Right hindlimb (tissue), 1 donor: ENCODE results near the gene LALBA.
"Not testable (repeated sequence)": the region's sequence is repeated elsewhere in the genome, so short reads cannot be mapped to it uniquely, and the experiment has no call there.

Experiments
- DNase-seq: peaks from one replicate; pipeline ENCODE4 v3.0.0-alpha.2; 2018

The LALBA gene

DNA sequence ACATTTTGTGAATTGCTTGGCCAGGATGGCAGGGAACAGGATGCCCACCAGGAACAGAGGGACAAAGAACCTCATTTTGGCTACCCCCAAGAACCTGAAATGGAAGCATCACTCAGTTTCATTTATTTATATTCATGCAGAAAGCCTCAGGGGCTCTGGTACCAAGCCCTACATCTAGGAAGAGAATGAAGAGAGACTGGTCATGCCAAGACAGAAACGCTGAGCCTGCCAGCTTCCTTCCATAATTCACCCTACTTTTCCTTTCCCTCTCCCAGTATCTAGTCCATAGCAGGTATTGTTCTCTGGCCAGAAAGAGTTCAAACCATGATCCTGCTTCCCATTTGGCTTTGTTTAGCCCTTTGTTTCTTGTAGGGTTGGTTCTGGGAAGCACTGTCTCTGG is at the start of gene LALBA:
Gene LALBA, minus strand, starts transcription at position 101 of the 400 bp plus-strand sequence. Its CDS starts 26 bp downstream, at position 75.
- DNase-seq = no peak

GRCh38 chr12:48618541-48618940 is 48.7 kb upstream of the LALBA start:
- peak; percentile 70 for DNase-seq

- no peak for DNase-seq
These were observed 45.8 kb upstream of the LALBA start for GRCh38 chr12:48615681-48616080.

GRCh38 chr12:48613321-48613720 is 43.5 kb upstream of the LALBA start:
- DNase-seq = no peak

DNA sequence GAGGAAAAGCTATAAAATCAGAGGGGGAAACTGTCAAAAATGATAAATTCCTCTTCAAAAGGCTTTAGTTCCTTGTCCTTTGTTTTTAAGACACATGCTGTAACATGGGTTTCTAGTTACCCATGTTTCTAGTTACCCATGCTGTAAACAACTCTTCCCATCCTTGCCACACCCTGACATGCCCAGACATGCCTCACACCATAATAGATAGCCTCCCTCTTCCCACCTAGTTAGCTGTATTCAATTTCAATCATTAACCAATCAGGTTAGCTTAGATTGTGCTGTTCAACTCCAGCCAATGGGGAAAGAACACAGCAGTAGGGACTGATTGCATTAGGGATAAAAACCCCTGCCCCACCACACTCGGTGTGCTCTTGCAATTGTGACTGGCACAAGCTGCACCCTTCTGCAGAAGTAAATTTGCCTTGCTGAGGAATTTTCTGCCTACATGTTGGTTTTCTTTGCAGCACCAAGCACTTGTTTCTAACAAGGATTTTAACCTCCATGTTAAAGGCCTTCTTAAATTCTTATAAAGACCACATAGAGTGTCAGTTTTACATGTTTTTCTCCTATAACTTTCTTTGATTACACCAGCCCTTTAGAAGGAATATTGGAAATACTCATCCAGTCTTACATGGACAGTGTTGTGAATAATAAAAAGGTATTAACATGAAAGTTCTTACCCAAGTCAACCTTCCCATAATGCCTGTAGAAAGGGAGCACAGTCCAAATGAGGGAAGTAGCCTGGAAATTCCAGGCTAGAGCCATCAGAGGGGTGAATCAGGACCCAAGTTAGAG is 32.5 kb upstream of the LALBA start:
- no peak for DNase-seq

GRCh38 chr12:48601013-48601756 is 31.3 kb upstream of the LALBA start:
- DNase-seq = no peak

DNA sequence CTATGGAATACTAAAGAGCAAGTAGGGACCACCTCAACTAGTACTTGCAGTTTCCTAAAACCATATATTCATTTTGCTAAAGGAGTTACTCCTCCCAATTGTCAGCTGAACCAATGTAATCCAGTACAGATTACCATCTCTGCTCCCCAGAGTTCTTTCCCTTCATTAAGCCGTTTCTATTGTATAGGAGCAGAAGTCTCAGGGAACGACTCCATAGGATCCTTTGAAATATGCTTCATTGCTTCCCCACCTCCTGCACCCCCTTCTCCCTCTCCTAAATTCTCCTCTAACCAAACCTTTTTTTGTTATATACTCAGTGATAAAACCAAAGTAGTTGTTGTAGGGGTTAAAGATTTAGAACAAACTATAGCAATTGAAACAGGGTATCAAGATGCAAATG is 30.7 kb upstream of the LALBA start:
- DNase-seq = no peak

DNA sequence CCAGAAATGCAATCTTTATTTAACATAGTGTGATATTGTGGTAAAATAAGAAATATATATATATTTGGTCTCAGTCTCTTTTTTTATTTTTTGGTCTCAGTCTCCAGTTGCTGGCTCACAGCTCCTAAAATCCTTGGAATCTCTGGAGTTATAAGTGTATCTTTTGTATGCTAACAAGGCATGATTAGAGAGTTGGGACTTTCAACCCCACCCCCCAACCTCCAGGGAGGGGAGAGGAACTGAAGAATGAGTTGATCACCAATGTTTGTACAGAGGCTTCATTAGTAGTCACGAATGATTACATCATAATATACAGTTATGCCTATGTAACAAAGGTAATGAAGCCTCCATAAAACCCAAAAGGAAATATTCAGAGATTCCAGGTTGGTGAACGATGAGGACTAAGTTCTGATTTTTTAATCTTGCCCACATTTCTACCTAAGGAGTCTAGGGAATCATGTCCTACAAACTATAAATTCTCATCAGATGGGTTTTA is 22.8 kb upstream of the LALBA start:
- DNase-seq = no peak

DNA sequence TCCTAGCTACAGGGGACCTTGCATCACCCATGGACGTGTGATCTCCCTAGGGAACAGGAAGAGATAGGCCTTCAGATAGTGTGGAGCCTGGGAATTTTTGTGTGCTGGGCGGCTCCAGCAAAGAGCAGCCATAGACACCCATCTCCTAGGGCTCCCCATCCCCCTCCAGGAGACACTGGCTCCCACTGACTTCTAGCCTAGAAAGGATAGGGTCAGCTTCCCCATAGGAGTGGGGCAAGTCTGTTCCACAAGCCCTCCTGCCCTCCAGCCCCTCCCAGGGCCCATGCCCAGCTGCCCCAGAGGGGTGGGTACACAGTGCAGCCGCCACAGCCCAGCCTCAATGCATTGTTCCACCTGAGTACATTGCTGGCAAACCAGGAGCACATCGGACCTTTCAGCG is 16.5 kb upstream of the LALBA start:
- DNase-seq = no peak

GRCh38 chr12:48583728-48584127 is 13.9 kb upstream of the LALBA start:
- DNase-seq = no peak

GRCh38 chr12:48580831-48581230 is 11.0 kb upstream of the LALBA start:
- no peak for DNase-seq

GRCh38 chr12:48572326-48572725 is 2.5 kb upstream of the LALBA start:
- no peak for DNase-seq

DNA sequence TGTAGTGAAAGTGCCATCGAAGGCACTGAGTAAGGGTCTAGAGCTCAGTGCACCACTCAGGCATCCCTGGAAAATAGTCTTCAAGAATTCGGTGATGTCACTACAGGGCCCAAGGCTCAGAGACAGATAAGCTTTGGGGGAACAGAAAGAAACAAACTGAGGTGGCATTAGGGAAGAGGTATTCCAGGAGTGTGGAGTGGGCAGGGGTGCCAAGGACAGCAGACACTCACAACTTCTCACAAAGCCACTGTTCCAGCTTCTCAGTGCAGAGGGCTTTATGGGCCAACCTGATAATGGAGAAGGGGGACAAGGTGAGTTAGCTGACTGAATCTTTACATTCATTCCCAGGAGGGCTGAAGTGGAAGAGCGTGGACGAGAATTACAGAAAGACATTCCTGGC is 2.1 kb downstream of the LALBA start:
- no peak for DNase-seq

GRCh38 chr12:48557919-48558318 is 11.9 kb downstream of the LALBA start:
- no peak for DNase-seq

DNA sequence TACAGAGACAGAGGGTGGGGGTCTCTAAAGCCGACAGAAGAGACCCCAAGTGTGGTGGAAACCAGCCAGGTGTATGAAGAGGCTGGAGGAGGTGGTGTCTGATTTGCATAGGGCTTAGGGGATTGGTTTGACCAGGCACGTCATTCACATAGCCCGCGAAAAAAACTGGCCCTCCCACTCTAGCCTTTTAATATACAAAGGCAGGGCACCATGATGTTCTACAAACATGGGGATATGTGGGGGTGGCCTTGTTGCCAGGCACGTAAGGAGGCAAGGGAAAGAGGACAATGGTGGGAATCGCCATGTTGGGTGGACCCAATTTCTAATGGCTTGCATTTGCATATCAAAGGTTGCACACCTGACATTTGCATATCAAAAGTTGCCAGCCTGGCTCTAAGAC is 13.2 kb downstream of the LALBA start:
- no peak for DNase-seq

DNA sequence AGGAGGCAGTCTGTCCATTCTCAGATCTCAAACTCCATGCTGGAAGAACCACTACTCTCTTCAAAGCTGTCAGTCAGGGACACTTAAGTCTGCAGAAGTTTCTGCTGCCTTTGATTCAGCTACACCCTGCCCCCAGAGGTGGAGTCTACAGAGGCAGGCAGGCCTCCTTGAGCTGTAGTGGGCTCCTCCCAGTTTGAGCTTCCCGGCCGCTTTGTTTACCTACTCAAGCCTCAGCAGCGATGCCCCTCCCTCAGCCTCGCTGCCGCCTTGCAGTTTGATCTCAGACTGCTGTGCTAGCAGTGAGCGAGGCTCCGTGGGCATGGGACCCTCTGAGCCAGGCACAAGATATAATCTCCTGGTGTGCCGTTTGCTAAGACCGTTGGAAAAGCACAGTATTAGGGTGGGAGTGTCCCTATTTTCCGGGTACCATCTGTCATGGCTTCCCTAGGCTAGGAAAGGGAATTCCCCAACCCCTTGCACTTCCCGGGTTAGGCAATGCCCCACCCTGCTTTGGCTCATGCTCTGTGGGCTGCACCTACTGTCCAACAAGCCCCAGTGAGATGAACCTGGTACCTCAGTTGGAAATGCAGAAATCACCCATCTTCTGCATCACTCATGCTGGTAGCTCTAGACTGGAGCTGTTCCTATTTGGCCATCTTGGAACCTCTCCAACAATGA is 16.0 kb downstream of the LALBA start:
- not testable (repeated sequence) for DNase-seq

- not testable (repeated sequence) for DNase-seq
These were observed 18.2 kb downstream of the LALBA start for GRCh38 chr12:48551636-48552035.

DNA sequence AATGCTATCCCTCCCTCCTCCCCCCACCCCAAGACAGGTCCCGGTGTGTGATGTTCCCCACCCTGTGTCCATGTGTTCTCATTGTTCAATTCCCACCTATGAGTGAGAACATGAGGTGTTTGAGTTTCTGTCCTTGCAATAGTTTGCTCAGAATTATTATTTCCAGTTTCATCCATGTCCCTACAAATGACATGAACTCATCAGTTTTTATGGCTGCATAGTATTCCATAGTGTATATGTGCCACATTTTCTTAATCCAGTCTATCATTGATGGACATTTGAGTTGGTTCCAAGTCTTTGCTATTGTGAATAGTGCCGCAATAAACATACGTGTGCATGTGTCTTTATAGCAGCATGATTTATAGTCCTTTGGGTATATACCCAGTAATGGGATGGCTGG is 22.8 kb downstream of the LALBA start:
- not testable (repeated sequence) for DNase-seq

GRCh38 chr12:48545833-48546469 is 23.9 kb downstream of the LALBA start:
- DNase-seq = no peak

DNA sequence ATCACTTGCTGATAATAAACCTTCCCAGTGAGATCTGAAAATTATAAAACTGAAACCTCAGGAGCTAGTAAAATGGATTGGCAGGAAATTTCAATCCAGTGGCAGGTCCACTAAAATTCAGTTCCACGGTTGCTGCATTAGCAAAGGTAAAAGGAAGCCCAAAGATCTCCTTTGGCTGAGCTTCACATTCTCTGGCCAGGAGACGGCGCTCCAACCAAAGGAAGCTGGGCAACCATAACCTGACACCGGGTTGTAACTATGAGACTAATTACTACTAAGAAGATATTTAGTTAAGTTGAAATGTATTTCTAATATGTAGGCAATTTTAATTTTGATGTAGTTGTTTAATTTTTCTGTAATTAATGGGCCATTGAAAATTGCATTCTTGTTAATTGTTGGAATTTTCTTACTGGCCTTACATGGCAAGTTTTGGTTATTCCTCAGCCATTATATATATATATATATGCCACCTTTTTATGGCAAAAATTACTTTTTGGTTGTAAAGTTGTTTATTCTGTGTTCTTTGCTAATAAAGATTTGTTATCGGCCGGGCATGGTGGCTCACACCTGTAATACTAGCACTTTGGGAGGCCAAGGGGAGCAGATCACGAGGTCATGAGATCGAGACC is 27.4 kb downstream of the LALBA start:
- DNase-seq = no peak

DNA sequence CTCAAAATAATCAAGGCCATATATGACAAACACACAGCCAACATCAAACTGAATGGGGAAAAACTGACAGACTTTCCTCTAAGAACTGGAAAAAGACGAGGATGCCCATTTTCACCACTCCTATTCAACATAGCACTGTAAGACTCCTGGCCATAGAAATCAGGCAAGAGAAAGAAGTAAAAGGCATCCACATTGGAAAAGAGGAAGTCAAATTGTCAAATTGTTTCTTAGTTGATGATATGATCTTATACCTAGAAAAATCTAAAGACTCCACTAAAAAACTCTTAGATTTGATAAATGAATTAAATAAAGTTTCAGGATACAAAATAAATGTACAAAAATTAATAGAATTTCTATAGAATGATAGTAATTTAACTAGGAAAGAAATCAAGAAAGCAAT is 33.2 kb downstream of the LALBA start:
- DNase-seq = no peak

DNA sequence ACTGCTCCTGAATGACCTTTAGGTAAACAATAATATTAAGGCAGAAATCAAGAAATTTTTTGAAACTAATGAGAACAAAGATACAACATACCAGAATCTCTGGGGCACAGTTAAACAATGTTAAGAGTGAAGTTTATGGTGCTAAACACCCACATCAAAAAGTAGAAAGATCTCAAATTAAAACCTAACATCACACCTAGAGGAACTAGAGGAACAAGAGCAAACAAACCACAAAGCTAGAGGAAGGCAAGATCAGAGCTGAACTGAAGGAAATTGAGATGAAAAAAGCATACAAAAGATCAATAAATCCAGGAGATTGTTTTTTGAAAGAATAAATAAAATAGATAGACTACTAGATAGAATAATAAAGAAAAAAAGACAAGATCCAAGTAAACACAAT is 37.2 kb downstream of the LALBA start:
- DNase-seq = no peak
